H1 (cell line): ENCODE data around the gene SGSH. TPM values are rescaled to one million over a fixed set of nuclear protein-coding genes. Genes with fewer than 3 reads are reported as not detected.
A peak's percentile ranks its signal among the peaks of the same experiment; 100 is the strongest.

Source experiments
- RBBP5 ChIP-seq: IDR thresholded peaks from 2 replicates; pipeline ENCODE4 v1.7.1; 2012; ENCODE audit warnings: low read depth, mild to moderate bottlenecking, inconsistent platforms, low read length, moderate library complexity, borderline replicate concordance
- TAF1 ChIP-seq: IDR thresholded peaks from 2 replicates; pipeline ENCODE4 v1.6.1; 2011; ENCODE audit warnings: mild to moderate bottlenecking, low read depth, low read length
- polyA plus RNA-seq, 7 experiments: library from polyadenylated mRNA; depleted of rRNA in 3 of 7; stranded (reverse) in 5 of 7; unstranded in 2 of 7; fragments of >200 nt in 5 of 7; fragments of 200-250 nt in 2 of 7; gene quantifications; 1 replicate in 5 of 7; 2 replicates in 1 of 7; 4 replicates in 1 of 7; pipeline versions ENCODE4 v1.2.1 to v1.2.3, GENCODE V29; 2011 to 2013; ENCODE audit warnings: missing spikeins in 2 of 7, mixed read lengths in 2 of 7
- total RNA-seq: library from RNA; stranded (reverse); fragmentation: NEBNext Ultra II Directional; extraction: Animal tissue kit (Norgen Biotek cat#: 25700); gene quantifications from 2 replicates; pipeline ENCODE4 v1.2.1, GENCODE V29; 2021
- TF ChIP-seq, protein P1 (sequence below): fragments of 300-600 bp; sonication (generic); IDR thresholded peaks from 2 replicates; pipeline ENCODE4 v1.7.1; 2012; ENCODE audit warnings: low read length, moderate library complexity, mild to moderate bottlenecking, inconsistent platforms; ENCODE audit not compliant: insufficient replicate concordance

The SGSH gene
- total and polyA plus RNA-seq, 2 of the 8 experiments (the other 6 are each of a cell fraction or from before 2014, with no cell fraction given): 18.0 to 19.6 TPM

DNA sequence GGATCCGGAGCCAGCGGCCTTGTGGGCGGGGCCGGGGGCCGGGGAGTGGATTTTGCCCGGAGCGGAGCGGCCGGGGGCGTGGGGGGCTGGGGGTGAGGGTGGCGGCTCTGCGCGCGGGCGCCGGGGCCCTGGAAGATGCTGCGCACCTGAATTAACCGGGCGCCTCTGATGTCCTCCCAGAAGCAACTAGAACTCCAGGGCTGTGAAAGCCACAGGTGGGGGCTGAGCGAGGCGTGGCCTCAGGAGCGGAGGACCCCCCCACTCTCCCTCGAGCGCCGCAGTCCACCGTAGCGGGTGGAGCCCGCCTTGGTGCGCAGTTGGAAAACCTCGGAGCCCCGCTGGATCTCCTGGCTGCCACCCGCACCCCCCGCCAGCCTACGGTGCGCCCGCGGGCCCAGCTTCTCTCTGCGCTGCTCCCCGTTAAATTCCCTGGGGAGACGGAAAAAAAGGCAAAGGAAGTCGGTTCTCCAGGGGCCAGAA lies 643 bp upstream of the SGSH start (continued):
- TF ChIP-seq, protein P1, sequence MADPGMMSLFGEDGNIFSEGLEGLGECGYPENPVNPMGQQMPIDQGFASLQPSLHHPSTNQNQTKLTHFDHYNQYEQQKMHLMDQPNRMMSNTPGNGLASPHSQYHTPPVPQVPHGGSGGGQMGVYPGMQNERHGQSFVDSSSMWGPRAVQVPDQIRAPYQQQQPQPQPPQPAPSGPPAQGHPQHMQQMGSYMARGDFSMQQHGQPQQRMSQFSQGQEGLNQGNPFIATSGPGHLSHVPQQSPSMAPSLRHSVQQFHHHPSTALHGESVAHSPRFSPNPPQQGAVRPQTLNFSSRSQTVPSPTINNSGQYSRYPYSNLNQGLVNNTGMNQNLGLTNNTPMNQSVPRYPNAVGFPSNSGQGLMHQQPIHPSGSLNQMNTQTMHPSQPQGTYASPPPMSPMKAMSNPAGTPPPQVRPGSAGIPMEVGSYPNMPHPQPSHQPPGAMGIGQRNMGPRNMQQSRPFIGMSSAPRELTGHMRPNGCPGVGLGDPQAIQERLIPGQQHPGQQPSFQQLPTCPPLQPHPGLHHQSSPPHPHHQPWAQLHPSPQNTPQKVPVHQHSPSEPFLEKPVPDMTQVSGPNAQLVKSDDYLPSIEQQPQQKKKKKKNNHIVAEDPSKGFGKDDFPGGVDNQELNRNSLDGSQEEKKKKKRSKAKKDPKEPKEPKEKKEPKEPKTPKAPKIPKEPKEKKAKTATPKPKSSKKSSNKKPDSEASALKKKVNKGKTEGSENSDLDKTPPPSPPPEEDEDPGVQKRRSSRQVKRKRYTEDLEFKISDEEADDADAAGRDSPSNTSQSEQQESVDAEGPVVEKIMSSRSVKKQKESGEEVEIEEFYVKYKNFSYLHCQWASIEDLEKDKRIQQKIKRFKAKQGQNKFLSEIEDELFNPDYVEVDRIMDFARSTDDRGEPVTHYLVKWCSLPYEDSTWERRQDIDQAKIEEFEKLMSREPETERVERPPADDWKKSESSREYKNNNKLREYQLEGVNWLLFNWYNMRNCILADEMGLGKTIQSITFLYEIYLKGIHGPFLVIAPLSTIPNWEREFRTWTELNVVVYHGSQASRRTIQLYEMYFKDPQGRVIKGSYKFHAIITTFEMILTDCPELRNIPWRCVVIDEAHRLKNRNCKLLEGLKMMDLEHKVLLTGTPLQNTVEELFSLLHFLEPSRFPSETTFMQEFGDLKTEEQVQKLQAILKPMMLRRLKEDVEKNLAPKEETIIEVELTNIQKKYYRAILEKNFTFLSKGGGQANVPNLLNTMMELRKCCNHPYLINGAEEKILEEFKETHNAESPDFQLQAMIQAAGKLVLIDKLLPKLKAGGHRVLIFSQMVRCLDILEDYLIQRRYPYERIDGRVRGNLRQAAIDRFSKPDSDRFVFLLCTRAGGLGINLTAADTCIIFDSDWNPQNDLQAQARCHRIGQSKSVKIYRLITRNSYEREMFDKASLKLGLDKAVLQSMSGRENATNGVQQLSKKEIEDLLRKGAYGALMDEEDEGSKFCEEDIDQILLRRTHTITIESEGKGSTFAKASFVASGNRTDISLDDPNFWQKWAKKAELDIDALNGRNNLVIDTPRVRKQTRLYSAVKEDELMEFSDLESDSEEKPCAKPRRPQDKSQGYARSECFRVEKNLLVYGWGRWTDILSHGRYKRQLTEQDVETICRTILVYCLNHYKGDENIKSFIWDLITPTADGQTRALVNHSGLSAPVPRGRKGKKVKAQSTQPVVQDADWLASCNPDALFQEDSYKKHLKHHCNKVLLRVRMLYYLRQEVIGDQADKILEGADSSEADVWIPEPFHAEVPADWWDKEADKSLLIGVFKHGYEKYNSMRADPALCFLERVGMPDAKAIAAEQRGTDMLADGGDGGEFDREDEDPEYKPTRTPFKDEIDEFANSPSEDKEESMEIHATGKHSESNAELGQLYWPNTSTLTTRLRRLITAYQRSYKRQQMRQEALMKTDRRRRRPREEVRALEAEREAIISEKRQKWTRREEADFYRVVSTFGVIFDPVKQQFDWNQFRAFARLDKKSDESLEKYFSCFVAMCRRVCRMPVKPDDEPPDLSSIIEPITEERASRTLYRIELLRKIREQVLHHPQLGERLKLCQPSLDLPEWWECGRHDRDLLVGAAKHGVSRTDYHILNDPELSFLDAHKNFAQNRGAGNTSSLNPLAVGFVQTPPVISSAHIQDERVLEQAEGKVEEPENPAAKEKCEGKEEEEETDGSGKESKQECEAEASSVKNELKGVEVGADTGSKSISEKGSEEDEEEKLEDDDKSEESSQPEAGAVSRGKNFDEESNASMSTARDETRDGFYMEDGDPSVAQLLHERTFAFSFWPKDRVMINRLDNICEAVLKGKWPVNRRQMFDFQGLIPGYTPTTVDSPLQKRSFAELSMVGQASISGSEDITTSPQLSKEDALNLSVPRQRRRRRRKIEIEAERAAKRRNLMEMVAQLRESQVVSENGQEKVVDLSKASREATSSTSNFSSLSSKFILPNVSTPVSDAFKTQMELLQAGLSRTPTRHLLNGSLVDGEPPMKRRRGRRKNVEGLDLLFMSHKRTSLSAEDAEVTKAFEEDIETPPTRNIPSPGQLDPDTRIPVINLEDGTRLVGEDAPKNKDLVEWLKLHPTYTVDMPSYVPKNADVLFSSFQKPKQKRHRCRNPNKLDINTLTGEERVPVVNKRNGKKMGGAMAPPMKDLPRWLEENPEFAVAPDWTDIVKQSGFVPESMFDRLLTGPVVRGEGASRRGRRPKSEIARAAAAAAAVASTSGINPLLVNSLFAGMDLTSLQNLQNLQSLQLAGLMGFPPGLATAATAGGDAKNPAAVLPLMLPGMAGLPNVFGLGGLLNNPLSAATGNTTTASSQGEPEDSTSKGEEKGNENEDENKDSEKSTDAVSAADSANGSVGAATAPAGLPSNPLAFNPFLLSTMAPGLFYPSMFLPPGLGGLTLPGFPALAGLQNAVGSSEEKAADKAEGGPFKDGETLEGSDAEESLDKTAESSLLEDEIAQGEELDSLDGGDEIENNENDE: no peak
- TF ChIP-seq RBBP5 (no peak), TAF1 (0 out of 2 replicates have a peak, but pooled peaks have one; percentile 8)
